ENCODE results near the gene SGPP2.

SGPP2 gene

DNA sequence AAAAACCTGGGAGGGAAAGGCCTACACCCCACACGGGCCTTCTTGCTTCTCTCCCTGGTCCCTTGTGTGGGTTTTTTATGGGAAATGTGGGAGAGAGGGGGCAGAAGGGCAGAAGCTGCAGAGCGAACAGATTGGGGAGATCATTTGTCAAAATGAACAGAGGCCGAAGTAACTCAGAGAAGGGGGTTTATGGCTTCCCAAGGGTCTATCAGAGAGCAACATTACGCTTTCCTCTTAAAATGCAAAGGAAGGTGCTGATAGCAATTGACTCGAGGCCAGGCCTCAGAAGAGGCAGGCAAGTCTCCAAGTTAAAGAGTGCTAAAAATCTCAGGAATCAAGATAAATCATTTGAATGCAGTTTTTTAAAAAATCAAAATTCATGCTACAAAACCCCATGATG lies 101.5 kb downstream of the SGPP2 start:
- no peak for DNase-seq (ENCODE audit: low read depth in 2 of 2)

DNA sequence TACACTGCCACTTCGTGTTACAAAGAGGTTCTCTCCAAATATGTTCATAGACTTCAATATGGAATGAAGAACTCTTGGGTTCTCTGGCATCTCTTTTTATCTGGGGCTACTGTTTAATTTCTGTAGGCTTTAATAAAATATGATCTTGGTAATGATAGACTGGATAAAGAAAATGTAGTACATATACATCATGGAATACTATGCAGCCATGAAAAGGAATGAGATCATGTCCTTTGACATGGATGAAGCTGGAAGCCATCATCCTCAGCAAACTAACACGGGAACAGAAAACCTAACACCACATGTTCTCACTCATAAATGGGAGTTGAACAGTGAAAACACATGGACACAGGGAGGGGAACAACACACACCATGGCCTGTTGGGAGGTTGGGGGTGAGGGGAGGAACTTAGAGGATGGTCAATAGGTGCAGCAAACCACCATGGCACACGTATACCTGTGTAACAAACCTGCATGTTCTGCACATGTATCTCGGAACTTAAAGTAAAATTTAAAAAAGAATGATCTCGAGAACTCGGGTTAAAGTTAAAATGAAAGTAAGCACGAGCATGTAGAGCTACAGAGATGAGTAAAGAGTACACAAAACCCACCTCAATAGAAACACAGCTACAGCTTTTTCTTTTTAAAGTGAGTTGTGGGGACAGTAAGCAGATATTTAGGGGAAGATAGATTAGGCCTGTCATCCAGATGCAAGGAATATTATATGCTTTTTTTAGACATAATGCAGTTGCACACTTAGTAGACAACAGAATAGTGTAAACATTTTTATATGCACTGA lies 102.3 kb downstream of the SGPP2 start:
- DNase-seq (ENCODE audit: low read depth in 2 of 2), result no peak

DNA sequence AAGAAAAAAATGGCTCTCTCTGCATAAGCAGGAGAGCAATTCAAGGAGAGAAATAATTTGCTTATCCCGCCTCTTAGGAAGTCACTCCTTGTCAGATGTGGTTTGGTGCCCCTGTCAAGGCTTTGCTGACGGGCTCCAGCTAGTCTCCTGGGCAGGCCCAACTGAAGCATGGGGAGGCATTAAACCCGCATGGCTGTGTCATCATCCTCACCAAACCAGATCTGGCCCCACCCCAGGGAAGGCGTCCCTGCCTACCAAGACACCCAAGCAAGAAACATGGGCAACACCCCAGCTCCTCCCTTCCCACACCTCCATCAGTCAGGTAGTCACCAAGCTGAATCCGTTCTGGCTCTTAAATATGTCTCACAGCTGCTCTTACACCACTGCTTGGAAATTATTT lies 108.0 kb downstream of the SGPP2 start:
- DNase-seq (ENCODE audit: low read depth in 2 of 2), result no peak

DNA sequence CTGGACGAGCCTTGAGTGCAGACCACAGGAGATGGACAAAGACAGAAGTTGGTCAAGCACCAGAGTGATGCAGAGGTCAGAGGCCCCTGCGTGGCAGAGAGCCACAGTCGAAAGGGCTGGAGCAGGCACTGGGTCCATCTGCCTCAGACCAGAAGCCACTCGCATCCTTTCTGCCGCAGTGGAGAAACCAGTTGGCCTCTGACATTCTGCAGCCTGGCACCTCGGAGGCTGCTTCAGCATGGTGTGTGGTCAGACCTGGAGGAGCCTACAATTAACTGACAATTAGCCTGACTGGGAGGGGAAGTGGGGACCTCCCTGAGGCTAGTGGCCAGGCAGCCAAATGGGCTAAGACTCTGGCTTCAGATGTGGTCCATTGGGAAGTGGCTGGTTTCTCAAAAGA lies 111.1 kb downstream of the SGPP2 start:
- no peak for DNase-seq (ENCODE audit: low read depth in 2 of 2)

DNA sequence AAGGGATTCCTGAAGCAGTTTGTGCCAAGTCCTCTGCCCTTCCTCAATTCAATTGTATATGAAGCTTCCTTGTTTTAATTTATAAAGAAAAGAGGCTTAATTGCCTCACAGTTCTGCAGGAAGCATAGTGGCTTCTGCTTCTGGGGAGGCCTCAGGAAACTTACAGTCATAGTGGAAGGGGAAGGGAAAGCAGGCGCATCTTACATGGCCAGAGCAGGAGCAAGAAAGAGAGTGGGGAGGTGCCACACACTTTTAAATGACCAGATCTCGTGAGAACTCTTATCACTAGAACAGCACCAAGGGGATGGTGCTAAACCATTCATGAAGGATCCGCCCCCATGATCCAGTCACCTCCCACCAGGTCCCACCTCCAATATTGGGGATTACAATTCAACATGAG lies 114.2 kb downstream of the SGPP2 start:
- DNase-seq (ENCODE audit: low read depth in 2 of 2), result no peak

DNA sequence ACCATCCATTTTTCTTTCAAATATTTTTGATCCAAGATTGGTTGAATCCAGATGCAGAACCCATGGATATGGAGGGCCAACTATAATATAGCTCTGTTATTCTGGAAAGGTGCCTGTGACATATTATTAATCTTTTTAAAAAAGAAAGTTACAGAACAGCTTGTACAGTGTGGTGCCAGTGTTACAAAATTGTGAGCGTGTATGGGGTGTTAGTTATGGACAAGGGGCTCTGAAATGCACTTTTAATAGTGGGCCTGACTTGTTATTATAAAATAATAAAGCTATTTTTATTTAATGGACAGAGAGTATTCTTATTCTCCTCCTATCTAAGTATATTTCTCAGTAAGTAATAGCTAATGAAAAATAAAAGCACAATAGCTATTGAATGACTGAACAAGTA lies 120.3 kb downstream of the SGPP2 start:
- no peak for DNase-seq (ENCODE audit: low read depth in 2 of 2)

DNA sequence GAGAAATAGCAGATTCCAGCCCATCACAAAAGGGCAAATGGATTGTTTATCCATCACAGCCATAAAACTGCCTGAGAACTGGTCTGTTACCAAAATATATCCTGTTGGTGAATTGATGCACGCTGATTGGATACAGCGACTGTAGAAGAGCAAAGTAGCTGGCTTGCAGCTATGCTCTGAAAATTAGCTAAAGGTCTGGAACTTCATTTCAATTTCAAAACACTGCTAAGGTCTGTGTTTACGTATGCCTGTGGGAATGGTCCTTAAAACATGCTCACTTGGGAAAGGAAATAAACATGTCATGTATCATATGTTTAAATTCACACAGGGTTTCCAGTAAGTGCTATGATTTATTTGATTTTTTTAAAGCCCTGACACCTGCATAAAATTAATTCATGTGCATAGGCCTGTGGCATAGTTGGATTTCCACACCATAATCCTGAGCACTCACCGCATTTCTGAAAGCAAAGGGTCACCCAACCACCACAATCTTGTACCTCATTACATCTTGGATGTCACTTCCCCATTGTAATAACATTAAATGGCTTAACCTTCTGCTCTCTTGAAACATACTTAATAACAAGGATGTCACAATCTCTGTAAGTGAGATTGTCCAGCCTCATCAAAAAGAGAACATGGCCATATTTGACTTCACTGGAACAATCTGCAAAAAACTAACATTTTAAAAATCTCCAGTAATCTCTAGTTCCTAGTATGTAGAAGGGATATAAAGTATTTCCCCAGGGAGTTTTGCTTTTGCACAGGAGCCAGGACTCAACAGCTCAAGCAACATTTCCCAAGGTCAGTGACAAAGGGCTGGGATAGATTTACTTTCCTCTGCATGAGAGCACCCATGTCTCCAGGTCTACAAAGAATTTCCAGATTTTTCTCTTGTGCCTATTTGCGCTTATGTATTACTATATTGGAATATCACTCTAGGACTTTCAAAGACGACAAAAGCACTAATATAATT lies 121.8 kb downstream of the SGPP2 start:
- DNase-seq (ENCODE audit: low read depth in 2 of 2), result no peak

DNA sequence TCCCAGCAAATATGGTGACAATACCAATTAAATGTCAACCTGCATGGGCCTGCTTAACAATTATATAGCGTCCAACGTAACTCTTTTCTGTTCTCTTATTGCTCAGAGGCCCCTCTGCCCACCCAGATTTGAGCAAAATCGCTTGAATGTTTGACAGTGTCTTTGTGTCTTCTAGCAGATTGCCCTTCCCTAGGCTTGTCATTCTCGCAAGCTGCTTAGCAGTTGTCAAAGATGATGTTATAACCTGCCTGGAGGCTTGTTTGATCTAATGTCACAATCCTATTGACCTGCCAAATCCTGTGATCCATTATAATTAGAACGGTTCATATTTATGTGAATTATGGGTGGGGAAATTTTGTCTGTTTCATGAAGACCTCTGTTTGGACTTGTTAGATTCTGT lies 122.7 kb downstream of the SGPP2 start:
- DNase-seq (ENCODE audit: low read depth in 2 of 2), result no peak

DNA sequence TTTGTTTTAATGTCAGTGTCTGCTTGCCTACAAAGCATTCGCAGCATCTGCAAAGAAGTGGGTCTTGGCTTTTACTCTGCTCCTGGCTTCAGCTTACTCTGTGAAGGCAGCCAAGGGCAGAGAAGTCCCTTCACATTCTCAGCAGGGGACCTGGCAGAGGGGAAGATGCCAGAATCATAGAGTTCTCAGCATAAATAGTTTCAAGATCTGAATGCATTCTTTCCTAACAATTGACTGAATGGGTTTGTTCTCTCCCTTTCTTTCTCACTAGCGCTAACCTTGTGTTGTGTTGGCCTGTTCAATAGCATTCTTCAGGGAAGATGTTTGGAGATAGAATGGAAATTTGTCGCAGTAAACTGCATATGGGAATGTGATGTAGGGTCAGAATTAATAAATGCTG lies 124.6 kb downstream of the SGPP2 start:
- DNase-seq (ENCODE audit: low read depth in 2 of 2), result no peak

DNA sequence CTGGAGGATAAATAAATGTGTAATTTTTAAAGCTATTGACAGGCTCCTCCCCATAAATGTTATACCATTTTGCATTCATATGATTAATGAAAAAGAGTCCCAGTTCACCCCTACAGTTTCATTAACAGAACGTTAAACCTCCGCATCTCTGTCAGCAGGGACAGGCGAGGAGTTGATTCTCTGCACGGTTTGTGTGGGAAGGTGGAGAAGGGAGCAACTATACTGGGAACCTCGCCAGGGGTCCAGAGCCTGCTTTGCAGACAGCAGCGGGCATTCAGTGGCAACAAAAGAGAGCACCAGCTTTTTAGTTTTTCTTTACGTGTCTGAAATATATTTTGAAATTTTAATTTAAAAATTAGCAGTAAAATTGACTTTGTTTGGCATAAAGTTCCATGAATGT lies 130.2 kb downstream of the SGPP2 start:
- DNase-seq (ENCODE audit: low read depth in 2 of 2), result no peak

DNA sequence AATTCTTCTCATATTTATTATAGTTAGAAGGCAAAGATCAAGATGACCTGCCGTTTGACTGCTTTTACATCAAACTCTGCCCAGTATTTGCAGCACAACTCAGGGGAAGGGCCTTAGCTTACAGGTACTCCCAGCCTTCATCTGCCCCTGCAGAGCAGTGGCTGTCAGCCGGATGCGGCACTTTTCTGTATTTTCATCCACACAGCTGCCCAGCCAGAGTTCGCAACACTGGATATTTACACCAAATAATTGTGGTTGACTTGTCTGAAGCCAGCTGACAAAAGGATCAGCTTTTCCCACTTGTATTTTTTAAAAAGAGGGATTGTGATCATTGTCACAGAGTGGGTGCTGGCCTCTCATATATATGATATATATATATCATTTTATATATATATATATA lies 136.8 kb downstream of the SGPP2 start:
- no peak for DNase-seq (ENCODE audit: low read depth in 2 of 2)

DNA sequence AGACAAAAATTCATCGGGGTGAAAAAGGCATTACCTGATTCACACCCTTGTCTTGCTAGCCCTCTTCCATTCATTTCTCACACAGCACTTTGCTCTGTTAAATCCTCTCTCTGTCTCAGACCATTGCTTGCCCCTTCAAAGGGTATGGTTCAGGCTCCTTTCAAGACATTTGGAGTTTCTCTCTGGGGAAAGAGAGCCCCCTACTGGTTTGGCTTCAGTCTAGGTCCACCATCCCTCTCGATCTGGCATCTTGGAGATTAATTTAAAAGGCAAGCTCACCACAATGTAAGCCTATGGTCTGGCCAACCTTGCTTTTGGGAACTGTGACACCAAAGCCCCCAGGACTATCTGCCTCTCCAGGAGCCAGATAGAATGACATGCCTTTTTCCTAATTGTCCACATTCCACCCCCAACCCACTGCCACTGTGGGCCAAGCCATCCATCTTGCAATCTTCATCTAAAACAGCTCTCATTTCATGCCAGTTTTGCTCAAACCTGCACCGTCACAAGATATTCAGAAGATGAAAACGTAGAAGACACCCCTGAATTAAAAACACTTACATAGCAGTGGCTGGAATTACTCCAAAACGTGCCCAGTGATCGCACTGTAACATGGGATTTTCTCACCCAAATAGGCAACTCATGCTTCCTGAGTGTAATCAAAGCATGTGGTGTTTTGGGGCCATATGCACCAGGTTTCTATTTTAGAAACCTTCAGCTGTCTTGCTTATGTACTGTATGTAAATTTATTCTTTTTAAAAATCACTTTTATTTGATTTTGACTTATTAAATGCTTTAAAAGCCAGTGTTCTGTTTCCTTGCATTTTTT lies 137.7 kb downstream of the SGPP2 start:
- peak in 1 of 2 experiments; percentile 24 for DNase-seq (ENCODE audit: low read depth in 2 of 2)

DNA sequence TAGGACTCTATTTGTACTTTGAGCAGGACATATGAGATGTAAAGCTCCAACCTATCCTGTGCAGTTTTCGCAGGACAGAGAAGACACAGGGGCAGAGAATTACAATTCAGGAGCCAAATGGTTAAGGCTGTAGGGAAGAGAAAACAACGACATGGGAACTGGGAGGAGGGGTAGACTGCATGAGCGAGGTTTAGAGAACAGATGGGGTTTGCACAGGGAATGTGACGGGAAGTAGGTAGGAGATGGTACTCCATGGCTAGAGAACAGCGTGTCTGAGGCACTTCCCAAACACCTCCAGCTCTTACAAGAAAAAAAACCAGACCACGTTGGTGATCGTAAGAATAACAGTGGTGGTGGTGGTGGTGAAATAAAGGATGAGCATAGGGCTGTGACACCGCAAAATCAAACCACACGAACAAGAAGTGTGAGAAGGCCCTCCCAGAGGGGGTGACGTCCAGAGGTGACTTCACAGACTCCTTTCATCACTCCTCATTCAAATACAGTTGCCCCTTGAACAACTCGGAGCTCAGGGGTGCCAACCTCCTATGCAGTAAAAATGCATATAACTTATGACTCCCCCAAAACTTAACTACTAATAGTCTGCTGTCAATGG lies 138.9 kb downstream of the SGPP2 start:
- DNase-seq (ENCODE audit: low read depth in 2 of 2), result no peak

DNA sequence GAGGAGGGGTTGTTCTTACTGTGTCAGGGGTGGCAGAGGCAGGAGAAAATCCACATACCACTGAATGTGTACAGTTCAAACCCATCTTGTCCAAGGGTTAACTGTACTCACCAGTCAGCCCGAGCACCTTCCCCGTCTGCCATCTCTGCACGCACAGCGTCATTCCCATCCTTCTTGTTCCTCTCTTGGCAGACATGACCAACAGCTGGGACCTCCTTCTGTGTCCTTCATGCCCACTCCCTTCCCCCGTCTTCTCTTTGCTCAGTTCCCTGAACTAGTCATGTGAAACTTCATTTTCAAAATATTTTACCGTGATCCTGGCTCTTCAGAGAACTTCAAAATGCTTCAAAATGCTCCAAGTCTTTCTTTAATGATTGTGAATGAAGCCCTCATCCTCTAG lies 139.6 kb downstream of the SGPP2 start:
- no peak for DNase-seq (ENCODE audit: low read depth in 2 of 2)

DNA sequence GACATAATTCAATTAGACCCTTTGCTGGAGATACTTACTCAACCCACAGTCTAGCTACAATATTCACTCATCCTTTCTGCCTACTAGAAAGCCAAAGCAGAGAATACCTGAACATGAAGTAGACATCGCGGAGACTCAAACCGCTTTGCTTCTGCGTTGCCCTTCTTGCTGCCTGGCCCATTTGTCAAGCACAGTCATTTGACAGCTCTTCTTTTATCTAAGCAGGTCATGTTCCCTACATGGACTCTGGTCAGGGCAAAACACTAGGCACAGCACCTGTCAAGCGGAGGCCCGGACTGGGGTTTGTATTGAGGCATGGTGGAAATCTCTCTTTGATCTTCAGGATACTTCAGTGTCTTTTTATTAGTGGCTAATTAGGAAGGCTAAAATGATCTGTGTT lies 141.9 kb downstream of the SGPP2 start:
- no peak for DNase-seq (ENCODE audit: low read depth in 2 of 2)

DNA sequence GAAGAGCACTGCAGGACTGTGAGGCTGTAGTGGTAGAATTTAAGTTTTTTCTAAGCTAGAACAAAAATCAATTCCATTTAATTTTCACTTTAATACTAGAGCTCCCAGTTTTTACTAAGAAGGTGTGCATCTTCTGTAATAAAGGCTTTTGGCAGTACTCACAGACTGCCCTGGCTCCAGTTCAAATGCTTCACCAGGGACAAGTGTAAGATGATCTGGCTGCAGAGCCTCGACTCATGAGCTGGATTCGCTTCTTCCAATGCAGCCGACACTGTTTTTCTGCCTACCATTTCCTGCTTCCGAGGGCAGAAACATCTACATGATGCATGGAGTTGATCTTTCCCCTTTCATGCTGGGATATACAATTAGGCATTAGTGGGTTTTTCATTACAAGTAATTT lies 144.5 kb downstream of the SGPP2 start:
- peak; percentile 33 to 44 for DNase-seq (ENCODE audit: low read depth in 2 of 2)

DNA sequence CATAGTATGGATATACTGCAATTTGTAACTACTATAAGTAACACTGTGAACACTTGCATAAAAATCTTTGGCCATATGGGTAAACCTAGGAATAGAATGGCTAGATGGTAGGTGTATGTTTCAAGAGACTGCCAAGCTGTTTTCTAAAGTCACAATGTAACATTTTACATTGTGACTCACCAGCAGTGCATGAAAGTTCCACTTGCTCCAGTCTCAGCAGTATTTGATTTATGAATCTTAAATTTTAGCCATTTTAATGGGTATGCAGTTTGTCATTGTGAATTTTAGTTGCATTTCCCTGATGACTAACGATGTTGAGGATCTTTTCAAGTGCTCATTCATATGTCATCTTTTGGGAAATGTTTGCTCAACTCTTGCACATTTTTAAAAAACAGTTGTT lies 145.5 kb downstream of the SGPP2 start:
- peak; percentile 29 to 30 for DNase-seq (ENCODE audit: low read depth in 2 of 2)

DNA sequence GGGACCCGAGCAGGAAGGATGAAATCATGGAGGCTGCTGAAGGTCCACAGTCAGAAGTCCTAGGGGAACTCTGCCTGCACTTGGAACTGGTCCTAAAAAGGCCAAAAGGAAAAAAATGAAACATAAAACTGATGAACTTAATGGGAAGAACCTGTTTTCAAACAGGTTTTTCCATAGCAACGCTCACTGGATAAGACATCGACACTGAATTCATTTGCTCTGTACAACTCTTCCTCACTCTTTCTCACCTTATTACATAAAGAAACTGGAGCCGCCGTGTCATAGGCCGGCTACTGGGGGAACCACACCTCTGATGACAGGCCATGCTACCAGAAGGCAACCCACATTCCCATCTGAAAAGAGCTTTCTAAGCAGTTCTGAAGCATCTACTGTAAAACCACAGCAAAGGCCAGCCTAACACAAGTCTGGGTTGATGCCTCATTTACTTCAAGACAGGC lies 147.9 kb downstream of the SGPP2 start:
- no peak for DNase-seq (ENCODE audit: low read depth in 2 of 2)

DNA sequence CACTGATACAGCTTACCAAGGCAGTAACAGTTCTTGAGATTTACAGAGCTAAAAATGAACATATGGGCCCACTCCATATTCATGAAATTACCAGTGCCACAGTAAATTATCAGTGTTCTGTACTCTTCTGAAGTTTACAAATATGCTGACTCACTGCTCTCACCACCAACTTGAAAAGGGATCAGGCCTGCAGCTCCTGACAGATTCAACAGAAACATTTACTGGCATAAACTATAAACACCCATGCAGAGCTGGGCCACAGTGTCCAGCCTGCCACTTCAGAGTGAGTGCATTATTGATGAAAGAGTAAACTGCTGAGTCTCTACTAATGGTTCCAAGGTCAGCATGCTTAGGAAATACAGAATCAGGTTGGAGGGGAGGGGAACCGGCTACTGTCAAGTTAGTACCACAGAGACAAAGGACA lies 148.4 kb downstream of the SGPP2 start:
- peak; percentile 21 to 26 for DNase-seq (ENCODE audit: low read depth in 2 of 2)

DNA sequence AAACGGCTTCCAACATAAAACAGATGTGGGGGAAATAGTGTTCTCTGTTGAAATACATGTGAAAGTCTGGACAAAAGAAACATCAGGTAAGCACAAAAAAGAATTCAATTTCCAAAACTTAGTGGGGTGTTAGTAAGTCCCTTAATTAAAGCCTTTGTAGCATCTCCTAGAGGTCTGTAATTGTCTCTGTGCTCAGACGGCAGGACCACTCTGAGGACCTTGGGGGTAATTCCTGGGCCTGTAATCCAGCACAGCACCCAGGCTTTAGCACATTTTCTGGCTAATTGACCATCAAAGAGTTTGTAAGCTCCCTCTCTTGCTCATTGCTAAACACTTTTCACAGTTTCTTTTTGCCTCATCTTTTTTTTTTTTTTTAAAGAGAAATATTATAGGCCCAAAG lies 151.3 kb downstream of the SGPP2 start:
- DNase-seq (ENCODE audit: low read depth in 2 of 2), result no peak

Data from fibroblast of skin of left quadriceps (primary cell).